ENCODE measurements around the gene PLXND1.

The PLXND1 gene

DNA sequence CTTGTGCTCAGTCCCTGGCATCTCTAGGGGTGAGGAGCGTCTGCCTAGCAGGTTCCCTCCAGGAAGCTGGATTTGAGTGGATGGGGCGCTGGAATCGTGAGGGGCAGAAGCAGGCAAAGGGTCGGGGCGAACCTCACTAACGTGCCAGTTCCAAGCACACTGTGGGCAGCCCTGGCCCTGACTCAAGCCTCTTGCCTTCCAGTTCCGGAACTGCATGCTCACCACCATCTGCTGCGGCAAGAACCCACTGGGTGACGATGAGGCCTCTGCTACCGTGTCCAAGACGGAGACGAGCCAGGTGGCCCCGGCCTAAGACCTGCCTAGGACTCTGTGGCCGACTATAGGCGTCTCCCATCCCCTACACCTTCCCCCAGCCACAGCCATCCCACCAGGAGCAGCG, 73.1 kb downstream of the PLXND1 start:
- TF ChIP-seq, protein P1, sequence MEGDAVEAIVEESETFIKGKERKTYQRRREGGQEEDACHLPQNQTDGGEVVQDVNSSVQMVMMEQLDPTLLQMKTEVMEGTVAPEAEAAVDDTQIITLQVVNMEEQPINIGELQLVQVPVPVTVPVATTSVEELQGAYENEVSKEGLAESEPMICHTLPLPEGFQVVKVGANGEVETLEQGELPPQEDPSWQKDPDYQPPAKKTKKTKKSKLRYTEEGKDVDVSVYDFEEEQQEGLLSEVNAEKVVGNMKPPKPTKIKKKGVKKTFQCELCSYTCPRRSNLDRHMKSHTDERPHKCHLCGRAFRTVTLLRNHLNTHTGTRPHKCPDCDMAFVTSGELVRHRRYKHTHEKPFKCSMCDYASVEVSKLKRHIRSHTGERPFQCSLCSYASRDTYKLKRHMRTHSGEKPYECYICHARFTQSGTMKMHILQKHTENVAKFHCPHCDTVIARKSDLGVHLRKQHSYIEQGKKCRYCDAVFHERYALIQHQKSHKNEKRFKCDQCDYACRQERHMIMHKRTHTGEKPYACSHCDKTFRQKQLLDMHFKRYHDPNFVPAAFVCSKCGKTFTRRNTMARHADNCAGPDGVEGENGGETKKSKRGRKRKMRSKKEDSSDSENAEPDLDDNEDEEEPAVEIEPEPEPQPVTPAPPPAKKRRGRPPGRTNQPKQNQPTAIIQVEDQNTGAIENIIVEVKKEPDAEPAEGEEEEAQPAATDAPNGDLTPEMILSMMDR (IDR thresholded peaks at IDR 0.05), result no peak
- Histone ChIP-seq H3K4me3 (no peak overlapping the region), H3K27ac (no peak overlapping the region)
- DNase-seq (ENCODE audit: low spot score), result no peak

DNA sequence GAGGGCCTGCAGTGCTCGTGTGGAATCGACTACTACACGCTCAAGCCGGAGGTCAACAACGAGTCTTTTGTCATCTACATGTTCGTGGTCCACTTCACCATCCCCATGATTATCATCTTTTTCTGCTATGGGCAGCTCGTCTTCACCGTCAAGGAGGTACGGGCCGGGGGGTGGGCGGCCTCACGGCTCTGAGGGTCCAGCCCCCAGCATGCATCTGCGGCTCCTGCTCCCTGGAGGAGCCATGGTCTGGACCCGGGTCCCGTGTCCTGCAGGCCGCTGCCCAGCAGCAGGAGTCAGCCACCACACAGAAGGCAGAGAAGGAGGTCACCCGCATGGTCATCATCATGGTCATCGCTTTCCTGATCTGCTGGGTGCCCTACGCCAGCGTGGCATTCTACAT, 74.2 kb downstream of the PLXND1 start:
- Histone ChIP-seq H3K27ac (no peak overlapping the region), H3K4me3 (no peak overlapping the region)
- TF ChIP-seq, protein P1 (IDR thresholded peaks at IDR 0.05), result no peak
- DNase-seq (ENCODE audit: low spot score), result no peak

DNA sequence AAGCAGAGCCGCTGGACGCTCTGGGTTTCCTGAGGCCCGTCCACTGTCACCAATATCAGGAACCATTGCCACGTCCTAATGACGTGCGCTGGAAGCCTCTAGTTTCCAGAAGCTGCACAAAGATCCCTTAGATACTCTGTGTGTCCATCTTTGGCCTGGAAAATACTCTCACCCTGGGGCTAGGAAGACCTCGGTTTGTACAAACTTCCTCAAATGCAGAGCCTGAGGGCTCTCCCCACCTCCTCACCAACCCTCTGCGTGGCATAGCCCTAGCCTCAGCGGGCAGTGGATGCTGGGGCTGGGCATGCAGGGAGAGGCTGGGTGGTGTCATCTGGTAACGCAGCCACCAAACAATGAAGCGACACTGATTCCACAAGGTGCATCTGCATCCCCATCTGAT, 74.8 kb downstream of the PLXND1 start:
- DNase-seq (ENCODE audit: low spot score), result no peak
- Histone ChIP-seq H3K4me3 (no peak overlapping the region), H3K27ac (no peak overlapping the region)
- TF ChIP-seq, protein P1 (IDR thresholded peaks at IDR 0.05), result no peak

DNA sequence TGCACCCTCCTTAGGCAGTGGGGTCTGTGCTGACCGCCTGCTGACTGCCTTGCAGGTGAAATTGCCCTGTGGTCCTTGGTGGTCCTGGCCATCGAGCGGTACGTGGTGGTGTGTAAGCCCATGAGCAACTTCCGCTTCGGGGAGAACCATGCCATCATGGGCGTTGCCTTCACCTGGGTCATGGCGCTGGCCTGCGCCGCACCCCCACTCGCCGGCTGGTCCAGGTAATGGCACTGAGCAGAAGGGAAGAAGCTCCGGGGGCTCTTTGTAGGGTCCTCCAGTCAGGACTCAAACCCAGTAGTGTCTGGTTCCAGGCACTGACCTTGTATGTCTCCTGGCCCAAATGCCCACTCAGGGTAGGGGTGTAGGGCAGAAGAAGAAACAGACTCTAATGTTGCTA, 75.7 kb downstream of the PLXND1 start:
- TF ChIP-seq, protein P1 (IDR thresholded peaks at IDR 0.05), result no peak
- no peak for DNase-seq (ENCODE audit: low spot score)
- Histone ChIP-seq H3K27ac (no peak overlapping the region), H3K4me3 (no peak overlapping the region)

DNA sequence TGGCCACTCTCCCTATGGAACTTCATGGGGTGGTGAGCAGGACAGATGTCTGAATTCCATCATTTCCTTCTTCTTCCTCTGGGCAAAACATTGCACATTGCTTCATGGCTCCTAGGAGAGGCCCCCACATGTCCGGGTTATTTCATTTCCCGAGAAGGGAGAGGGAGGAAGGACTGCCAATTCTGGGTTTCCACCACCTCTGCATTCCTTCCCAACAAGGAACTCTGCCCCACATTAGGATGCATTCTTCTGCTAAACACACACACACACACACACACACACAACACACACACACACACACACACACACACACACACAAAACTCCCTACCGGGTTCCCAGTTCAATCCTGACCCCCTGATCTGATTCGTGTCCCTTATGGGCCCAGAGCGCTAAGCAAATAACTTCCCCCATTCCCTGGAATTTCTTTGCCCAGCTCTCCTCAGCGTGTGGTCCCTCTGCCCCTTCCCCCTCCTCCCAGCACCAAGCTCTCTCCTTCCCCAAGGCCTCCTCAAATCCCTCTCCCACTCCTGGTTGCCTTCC, 76.2 kb downstream of the PLXND1 start:
- Histone ChIP-seq H3K4me3 (no peak overlapping the region), H3K27ac (no peak overlapping the region)
- TF ChIP-seq, protein P1 (IDR thresholded peaks at IDR 0.05), result no peak
- DNase-seq (ENCODE audit: low spot score), result no peak

DNA sequence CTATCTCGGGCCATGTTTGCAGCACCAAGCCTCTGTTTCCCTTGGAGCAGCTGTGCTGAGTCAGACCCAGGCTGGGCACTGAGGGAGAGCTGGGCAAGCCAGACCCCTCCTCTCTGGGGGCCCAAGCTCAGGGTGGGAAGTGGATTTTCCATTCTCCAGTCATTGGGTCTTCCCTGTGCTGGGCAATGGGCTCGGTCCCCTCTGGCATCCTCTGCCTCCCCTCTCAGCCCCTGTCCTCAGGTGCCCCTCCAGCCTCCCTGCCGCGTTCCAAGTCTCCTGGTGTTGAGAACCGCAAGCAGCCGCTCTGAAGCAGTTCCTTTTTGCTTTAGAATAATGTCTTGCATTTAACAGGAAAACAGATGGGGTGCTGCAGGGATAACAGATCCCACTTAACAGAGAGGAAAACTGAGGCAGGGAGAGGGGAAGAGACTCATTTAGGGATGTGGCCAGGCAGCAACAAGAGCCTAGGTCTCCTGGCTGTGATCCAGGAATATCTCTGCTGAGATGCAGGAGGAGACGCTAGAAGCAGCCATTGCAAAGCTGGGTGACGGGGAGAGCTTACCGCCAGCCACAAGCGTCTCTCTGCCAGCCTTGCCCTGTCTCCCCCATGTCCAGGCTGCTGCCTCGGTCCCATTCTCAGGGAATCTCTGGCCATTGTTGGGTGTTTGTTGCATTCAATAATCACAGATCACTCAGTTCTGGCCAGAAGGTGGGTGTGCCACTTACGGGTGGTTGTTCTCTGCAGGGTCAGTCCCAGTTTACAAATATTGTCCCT, 76.9 kb downstream of the PLXND1 start:
- no peak overlapping the region for H3K4me3 ChIP-seq
- DNase-seq (ENCODE audit: low spot score), result no peak
- TF ChIP-seq, protein P1 (IDR thresholded peaks at IDR 0.05), result no peak
- H3K27ac ChIP-seq, result no peak overlapping the region

DNA sequence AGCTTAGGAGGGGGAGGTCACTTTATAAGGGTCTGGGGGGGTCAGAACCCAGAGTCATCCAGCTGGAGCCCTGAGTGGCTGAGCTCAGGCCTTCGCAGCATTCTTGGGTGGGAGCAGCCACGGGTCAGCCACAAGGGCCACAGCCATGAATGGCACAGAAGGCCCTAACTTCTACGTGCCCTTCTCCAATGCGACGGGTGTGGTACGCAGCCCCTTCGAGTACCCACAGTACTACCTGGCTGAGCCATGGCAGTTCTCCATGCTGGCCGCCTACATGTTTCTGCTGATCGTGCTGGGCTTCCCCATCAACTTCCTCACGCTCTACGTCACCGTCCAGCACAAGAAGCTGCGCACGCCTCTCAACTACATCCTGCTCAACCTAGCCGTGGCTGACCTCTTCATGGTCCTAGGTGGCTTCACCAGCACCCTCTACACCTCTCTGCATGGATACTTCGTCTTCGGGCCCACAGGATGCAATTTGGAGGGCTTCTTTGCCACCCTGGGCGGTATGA, 77.8 kb downstream of the PLXND1 start, which contains the start of gene RHO:
TSS of gene RHO (plus strand) at position 51 of the 512 bp plus-strand sequence. CDS start at position 146, 95 bp downstream.
- no peak for DNase-seq (ENCODE audit: low spot score)
- H3K4me3 ChIP-seq, result no peak within 1 kb of the TSS
- no peak within 1 kb of the TSS for H3K27ac ChIP-seq
- TF ChIP-seq, protein P1 (IDR thresholded peaks at IDR 0.05), result no peak
